Epidermal melanocyte (primary cell): ENCODE results near the gene DNAJC11.
"Not testable (repeated sequence)": the region's sequence is repeated elsewhere in the genome, so short reads cannot be mapped to it uniquely, and the experiment has no call there.

ENCODE experiments used
- DNase-seq: peaks from one replicate; pipeline ENCODE4 v3.0.0; 2011; ENCODE audit warnings: low spot score; ENCODE audit not compliant: insufficient read length

DNAJC11 gene

GRCh38 chr1:6601049-6601922 is 100.3 kb downstream of the DNAJC11 start:
- DNase-seq, result peak; percentile 87

GRCh38 chr1:6600410-6601048 is 101.1 kb downstream of the DNAJC11 start:
- no peak for DNase-seq

- not testable (repeated sequence) for DNase-seq
Measured at GRCh38 chr1:6599991-6600390, 101.6 kb downstream of the DNAJC11 start.

- DNase-seq, result no peak
Measured at GRCh38 chr1:6599141-6599975, 102.3 kb downstream of the DNAJC11 start.

- DNase-seq, result no peak
Measured at GRCh38 chr1:6597777-6598131, 103.9 kb downstream of the DNAJC11 start.

GRCh38 chr1:6596886-6597776 is 104.5 kb downstream of the DNAJC11 start:
- DNase-seq, result no peak

- DNase-seq, result no peak
Measured at GRCh38 chr1:6596351-6596750, 105.3 kb downstream of the DNAJC11 start.

- DNase-seq, result no peak
Measured at GRCh38 chr1:6594977-6595740, 106.5 kb downstream of the DNAJC11 start.

GRCh38 chr1:6593810-6594209 is 107.8 kb downstream of the DNAJC11 start:
- no peak for DNase-seq

GRCh38 chr1:6592865-6593593 is 108.6 kb downstream of the DNAJC11 start:
- DNase-seq, result no peak

- no peak for DNase-seq
Measured at GRCh38 chr1:6592441-6592840, 109.2 kb downstream of the DNAJC11 start.

GRCh38 chr1:6591644-6592043 is 110.0 kb downstream of the DNAJC11 start:
- no peak for DNase-seq

GRCh38 chr1:6591222-6591621 is 110.4 kb downstream of the DNAJC11 start:
- DNase-seq, result no peak

- no peak for DNase-seq
Measured at GRCh38 chr1:6590046-6590445, 111.6 kb downstream of the DNAJC11 start.

GRCh38 chr1:6588893-6589520 is 112.6 kb downstream of the DNAJC11 start:
- DNase-seq, result no peak

- no peak for DNase-seq
Measured at GRCh38 chr1:6588128-6588892, 113.3 kb downstream of the DNAJC11 start.

GRCh38 chr1:6587261-6588005 is 114.2 kb downstream of the DNAJC11 start:
- no peak for DNase-seq

- DNase-seq, result no peak
Measured at GRCh38 chr1:6586404-6586816, 115.2 kb downstream of the DNAJC11 start.
